A673 (cell line): ENCODE measurements around the gene CDT1. TPM values are rescaled to one million over a fixed set of nuclear protein-coding genes. Genes with fewer than 3 reads are reported as not detected.

ENCODE experiments used
- BruUV-seq: library from RNA; stranded (reverse); fragments of 400-500 nt; replicated peaks from 2 replicates; lab custom pipeline; 2021; lab: Mats Ljungman, UMichigan
- CTCF ChIA-PET: fragments of 300-600 bp; sonication (Branson Sonifier 250); formaldehyde crosslinking; loops from one replicate; lab custom pipeline; 2022; ENCODE audit warnings: antibody characterized with exemption; lab: Charles Lee
- POLR2A ChIA-PET: fragments of 300-600 bp; sonication (Branson Sonifier 250); formaldehyde crosslinking; loops from one replicate; lab custom pipeline; 2022; ENCODE audit warnings: antibody characterized with exemption; ENCODE audit not compliant: low non-redundant PET; lab: Charles Lee
- DNase-seq: peaks from one replicate; pipeline ENCODE4 v3.0.0-alpha.2; 2015; ENCODE audit warnings: low spot score
- H3K27ac ChIP-seq: fragments of 200-600 bp; sonication (generic); 2 replicates; pipeline ENCODE4 v1.5.1; 2016; ENCODE audit warnings: mixed run types, low read depth, mild to moderate bottlenecking, mixed read lengths, antibody characterized with exemption, low read length; ENCODE audit not compliant: poor library complexity, severe bottlenecking
- H3K27me3 ChIP-seq: fragments of 200-600 bp; sonication (generic); replicated peaks from 2 replicates; pipeline ENCODE4 v1.6.1; 2017; ENCODE audit warnings: mixed run types, low read depth, mild to moderate bottlenecking, mixed read lengths, antibody characterized with exemption, low read length; ENCODE audit not compliant: insufficient read depth, poor library complexity
- H3K36me3 ChIP-seq: fragments of 200-600 bp; sonication (generic); 2 replicates; pipeline ENCODE4 v1.6.1; 2016; ENCODE audit warnings: mixed run types, mild to moderate bottlenecking, mixed read lengths, antibody characterized with exemption, low read length; ENCODE audit not compliant: insufficient read depth, poor library complexity, severe bottlenecking
- H3K4me1 ChIP-seq: fragments of 200-600 bp; sonication (generic); 2 replicates; pipeline ENCODE4 v1.6.1; 2017; ENCODE audit warnings: mixed run types, mild to moderate bottlenecking, mixed read lengths, antibody characterized with exemption, low read length; ENCODE audit not compliant: insufficient read depth, poor library complexity, severe bottlenecking
- H3K4me3 ChIP-seq: fragments of 200-600 bp; sonication (generic); 2 replicates; pipeline ENCODE4 v1.5.1; 2016; ENCODE audit warnings: low read depth, mixed run types, mild to moderate bottlenecking, mixed read lengths, low read length; ENCODE audit not compliant: poor library complexity, severe bottlenecking
- H3K9me3 ChIP-seq: fragments of 200-600 bp; sonication (generic); 2 replicates; pipeline ENCODE4 v1.6.1; 2016; ENCODE audit warnings: mixed run types, low read depth, mild to moderate bottlenecking, mixed read lengths, antibody characterized with exemption, low read length; ENCODE audit not compliant: poor library complexity, severe bottlenecking
- EZH2 ChIP-seq: fragments of 200-600 bp; sonication (generic); IDR thresholded peaks from 2 replicates; pipeline ENCODE4 v1.6.1; 2017; ENCODE audit warnings: borderline replicate concordance, low read depth, mild to moderate bottlenecking, mixed read lengths, antibody characterized with exemption, low read length; ENCODE audit not compliant: poor library complexity, severe bottlenecking
- intact Hi-C: fragments of 100-400 bp; cut with micrococcal nuclease; formaldehyde crosslinking; loops from one replicate; pipeline ENCODE4 v1.10.0; 2022; ENCODE audit not compliant: unreplicated experiment
- total RNA-seq: library from RNA; stranded (reverse); gene quantifications from 2 replicates; pipeline ENCODE4 v1.2.3, GENCODE V29; 2021
- TF ChIP-seq, protein P1 (sequence below): fragments of 300-800, 200-600 bp; sonication (generic); conservative IDR thresholded peaks from 2 replicates; pipeline ENCODE4 v1.5.1; 2017; ENCODE audit warnings: low read depth, mild to moderate bottlenecking, antibody characterized with exemption, low read length, moderate library complexity, mixed read lengths

Gene CDT1
- total RNA-seq, 1 experiment from 2014 or later: 103 TPM

- Histone ChIP-seq H3K27ac (no peak overlapping the region), H3K27me3 (no peaks in the 10 kb centered on the region), H3K36me3 (peaks cover 3% of the 10 kb centered on the region), H3K4me3 (no peak overlapping the region), H3K4me1 (no peaks in the 10 kb centered on the region), H3K9me3 (no peaks in the 10 kb centered on the region)
- TF ChIP-seq, protein P1, sequence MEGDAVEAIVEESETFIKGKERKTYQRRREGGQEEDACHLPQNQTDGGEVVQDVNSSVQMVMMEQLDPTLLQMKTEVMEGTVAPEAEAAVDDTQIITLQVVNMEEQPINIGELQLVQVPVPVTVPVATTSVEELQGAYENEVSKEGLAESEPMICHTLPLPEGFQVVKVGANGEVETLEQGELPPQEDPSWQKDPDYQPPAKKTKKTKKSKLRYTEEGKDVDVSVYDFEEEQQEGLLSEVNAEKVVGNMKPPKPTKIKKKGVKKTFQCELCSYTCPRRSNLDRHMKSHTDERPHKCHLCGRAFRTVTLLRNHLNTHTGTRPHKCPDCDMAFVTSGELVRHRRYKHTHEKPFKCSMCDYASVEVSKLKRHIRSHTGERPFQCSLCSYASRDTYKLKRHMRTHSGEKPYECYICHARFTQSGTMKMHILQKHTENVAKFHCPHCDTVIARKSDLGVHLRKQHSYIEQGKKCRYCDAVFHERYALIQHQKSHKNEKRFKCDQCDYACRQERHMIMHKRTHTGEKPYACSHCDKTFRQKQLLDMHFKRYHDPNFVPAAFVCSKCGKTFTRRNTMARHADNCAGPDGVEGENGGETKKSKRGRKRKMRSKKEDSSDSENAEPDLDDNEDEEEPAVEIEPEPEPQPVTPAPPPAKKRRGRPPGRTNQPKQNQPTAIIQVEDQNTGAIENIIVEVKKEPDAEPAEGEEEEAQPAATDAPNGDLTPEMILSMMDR: no peak
- no peak for TF ChIP-seq EZH2
- no TSS peak for BruUV-seq
- no peak for DNase-seq
- CTCF ChIA-PET: no interaction called here
- POLR2A ChIA-PET: no interaction called here
- intact Hi-C loops: no loop called here
These were observed 31.1 kb downstream of the CDT1 start for GRCh38 chr16:88834670-88835069.

DNA sequence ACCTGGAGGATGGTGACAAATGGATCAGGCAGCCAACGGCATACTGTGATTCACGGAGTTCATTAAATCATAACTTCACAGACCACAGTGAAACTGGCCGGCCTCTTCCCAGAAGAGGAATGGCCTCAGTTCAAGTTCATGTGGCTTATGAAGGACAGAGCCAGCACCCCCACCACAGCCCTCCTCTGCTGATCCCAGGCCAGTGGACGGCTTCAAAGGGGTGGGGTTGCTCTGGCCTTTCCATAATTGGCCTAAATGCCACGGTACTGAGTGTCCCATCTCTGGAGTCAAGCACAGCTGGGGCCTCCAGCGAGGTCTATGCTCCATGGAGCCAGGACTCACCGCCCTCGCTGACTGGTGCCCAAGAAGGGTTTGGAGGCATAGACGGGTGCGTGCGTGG is 31.8 kb downstream of the CDT1 start:
- intact Hi-C loops: no loop called here
- Histone ChIP-seq H3K36me3 (peaks cover 3% of the 10 kb centered on the region), H3K4me3 (no peak overlapping the region), H3K4me1 (no peaks in the 10 kb centered on the region), H3K27me3 (no peaks in the 10 kb centered on the region), H3K27ac (no peak overlapping the region), H3K9me3 (no peaks in the 10 kb centered on the region)
- no peak for DNase-seq
- ChIA-PET POLR2A (no interaction called here), CTCF (no interaction called here)
- BruUV-seq: no TSS peak
- TF ChIP-seq, protein P1: no peak
- no peak for TF ChIP-seq EZH2

DNA sequence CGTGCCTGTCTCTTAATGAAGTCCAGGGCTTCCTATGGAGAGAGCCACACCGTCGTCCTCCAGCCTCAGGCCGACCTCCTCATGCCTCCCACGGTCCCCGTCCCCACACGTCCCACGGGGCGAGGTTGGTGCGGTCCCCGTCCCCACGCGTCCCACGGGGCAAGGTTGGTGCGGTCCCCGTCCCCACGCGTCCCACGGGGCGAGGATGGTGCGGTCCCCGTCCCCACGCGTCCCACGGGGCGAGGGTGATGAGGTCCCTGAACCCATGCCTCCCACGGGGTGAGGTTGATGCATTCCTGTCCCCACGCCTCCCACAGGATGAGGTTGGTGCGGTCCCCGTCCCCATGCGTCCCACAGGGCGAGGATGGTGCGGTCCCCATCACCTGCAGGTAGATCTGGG is 32.2 kb downstream of the CDT1 start:
- no peaks in the 10 kb centered on the region for H3K27me3 ChIP-seq
- TF ChIP-seq, protein P1: no peak
- no peak for TF ChIP-seq EZH2
- intact Hi-C loops: no loop called here
- ChIA-PET CTCF (no interaction called here), POLR2A (no interaction called here)
- no peak overlapping the region for H3K4me3 ChIP-seq
- no peaks in the 10 kb centered on the region for H3K4me1 ChIP-seq
- H3K36me3 ChIP-seq: peaks cover 3% of the 10 kb centered on the region
- DNase-seq: no peak
- BruUV-seq: no TSS peak
- no peaks in the 10 kb centered on the region for H3K9me3 ChIP-seq
- H3K27ac ChIP-seq: no peak overlapping the region
